Uterus (tissue), 4 donors: ENCODE data around the gene ZSWIM8. TPM values are rescaled to one million over a fixed set of nuclear protein-coding genes. Genes with fewer than 3 reads are reported as not detected.

ENCODE experiments used
- DNase-seq, 2 donors: peaks; one replicate each; pipeline ENCODE4 v3.0.0-alpha.2; 2019 to 2020
- H3K27ac ChIP-seq, 2 donors: fragments of 200-600 bp; sonication (generic); 1 replicate in 1 of 2; 2 replicates in 1 of 2; pipeline ENCODE4 v1.5.1; 2016 to 2018
- H3K27me3 ChIP-seq, 2 donors: fragments of 200-600 bp; sonication (generic); one replicate each; pipeline ENCODE4 v1.5.1; 2018 to 2019; ENCODE audit warnings: control low read depth in 1 of 2
- H3K36me3 ChIP-seq, 2 donors: fragments of 200-600 bp; sonication (generic); one replicate each; pipeline ENCODE4 v1.5.1; 2019; ENCODE audit warnings: control low read depth in 1 of 2
- H3K4me1 ChIP-seq, 2 donors: fragments of 200-600 bp; sonication (generic); one replicate each; pipeline ENCODE4 v1.5.1; 2018 to 2019; ENCODE audit warnings: control low read depth in 1 of 2
- H3K4me3 ChIP-seq, 2 donors: fragments of 200-600 bp; sonication (generic); 1 replicate in 1 of 2; 2 replicates in 1 of 2; pipeline ENCODE4 v1.5.1; 2018 to 2019; ENCODE audit warnings: mild to moderate bottlenecking in 1 of 2
- H3K9me3 ChIP-seq, 2 donors: fragments of 200-600 bp; sonication (generic); one replicate each; pipeline ENCODE4 v1.5.1; 2019; ENCODE audit warnings: control low read depth in 1 of 2
- CTCF ChIP-seq, 4 experiments: fragments of 200-600 bp in 2 of 4; fragments of 450-650 bp in 2 of 4; sonication (generic) in 2 of 4; IDR thresholded peaks; one replicate each; pipeline ENCODE4 v1.5.1; 2016 to 2019; ENCODE audit warnings: antibody characterized with exemption in 4 of 4, mild to moderate bottlenecking in 2 of 4, moderate library complexity in 1 of 4
- POLR2A ChIP-seq, 2 donors: fragments of 450-650 bp; IDR thresholded peaks; one replicate each; pipeline ENCODE4 v1.6.1; 2016; ENCODE audit warnings: antibody characterized with exemption in 2 of 2, mild to moderate bottlenecking in 1 of 2, moderate library complexity in 1 of 2
- intact Hi-C: fragments of 100-400 bp; cut with DNase I; formaldehyde crosslinking; loops from one replicate; pipeline ENCODE4 v1.15.1; 2023; ENCODE audit warnings: low total_unique reads
- total RNA-seq, 4 donors: library from RNA; depleted of rRNA in 3 of 4; stranded (reverse); fragments of >200 nt in 3 of 4; gene quantifications; one replicate each; pipeline versions ENCODE4 v1.1.0 to v1.2.4, GENCODE V29; 2014 to 2023
- donor health status: DM: yes; HTN: yes; CAD: no.

The ZSWIM8 gene
- total RNA-seq, 4 donors from 2014 or later, result 61.4 to 112 (median 91.1) TPM

DNA sequence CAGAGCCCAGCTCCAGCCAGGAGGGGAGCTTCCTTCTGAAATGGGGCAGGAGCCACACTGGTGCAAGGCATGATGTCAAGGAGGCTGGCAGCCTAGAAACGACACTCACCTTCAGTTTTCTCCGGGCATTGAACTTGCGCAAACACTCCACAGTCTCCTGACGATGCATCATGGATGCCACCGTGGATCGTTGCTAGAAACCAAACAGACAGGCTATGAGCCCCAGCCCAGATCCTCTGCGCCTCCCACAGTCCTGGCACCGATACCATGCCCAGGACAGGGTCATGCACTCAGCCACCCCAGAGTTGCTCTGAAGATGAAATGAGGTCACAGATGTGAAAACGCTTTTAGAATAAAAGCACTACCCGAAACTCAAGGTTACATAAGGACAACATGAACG is 56.9 kb downstream of the ZSWIM8 start:
- Histone ChIP-seq H3K4me1 (no peaks in the 10 kb centered on the region), H3K4me3 (no peak overlapping the region), H3K27me3 (no peaks in the 10 kb centered on the region), H3K36me3 (no peaks in the 10 kb centered on the region), H3K9me3 (no peaks in the 10 kb centered on the region), H3K27ac (no peak overlapping the region)
- intact Hi-C loops, result no loop called here
- no peak for DNase-seq
- TF ChIP-seq POLR2A (IDR thresholded peaks at IDR 0.05), result no peak
- no peak for TF ChIP-seq CTCF (IDR thresholded peaks at IDR 0.05)

- H3K27ac ChIP-seq, result no peak overlapping the region
- intact Hi-C loops, result no loop called here
- no peaks in the 10 kb centered on the region for H3K36me3 ChIP-seq
These were observed 57.9 kb downstream of the ZSWIM8 start for GRCh38 chr10:73843261-73843660.

GRCh38 chr10:73847031-73847430 is 61.6 kb downstream of the ZSWIM8 start:
- Histone ChIP-seq H3K36me3 (no peaks in the 10 kb centered on the region), H3K27ac (no peak overlapping the region), H3K27me3 (no peaks in the 10 kb centered on the region), H3K4me1 (peaks cover 4 to 23% of the 10 kb centered on the region in 2 donors), H3K9me3 (no peaks in the 10 kb centered on the region), H3K4me3 (no peak overlapping the region)
- no peak for DNase-seq
- TF ChIP-seq CTCF (IDR thresholded peaks at IDR 0.05) (no peak), POLR2A (IDR thresholded peaks at IDR 0.05) (no peak)
- intact Hi-C loops, result no loop called here

More at GRCh38 chr10:73843261-73843660, 57.9 kb downstream of the ZSWIM8 start:
- Histone ChIP-seq H3K4me3 (no peak overlapping the region), H3K4me1 (no peaks in the 10 kb centered on the region), H3K27me3 (no peaks in the 10 kb centered on the region), H3K9me3 (no peaks in the 10 kb centered on the region)
- no peak for DNase-seq
- TF ChIP-seq POLR2A (IDR thresholded peaks at IDR 0.05), result no peak
- TF ChIP-seq CTCF (IDR thresholded peaks at IDR 0.05), result no peak

- Histone ChIP-seq H3K4me1 (peaks cover 4 to 23% of the 10 kb centered on the region in 2 donors), H3K9me3 (no peaks in the 10 kb centered on the region), H3K27me3 (no peaks in the 10 kb centered on the region), H3K4me3 (no peak overlapping the region), H3K27ac (peak overlapping the region; percentile 94 to 98), H3K36me3 (no peaks in the 10 kb centered on the region)
- TF ChIP-seq POLR2A (IDR thresholded peaks at IDR 0.05), result no peak
- TF ChIP-seq CTCF (IDR thresholded peaks at IDR 0.05), result peak; percentile 98 to 100 (median 98)
- intact Hi-C loops, result loop anchor here (2.0 kb wide), 1 partner anchor 30 kb away; no protein-coding TSS in a partner anchor
- DNase-seq, result peak; percentile 88
These were observed 63.5 kb downstream of the ZSWIM8 start for GRCh38 chr10:73848821-73849489.

- peaks cover 4 to 23% of the 10 kb centered on the region in 2 donors for H3K4me1 ChIP-seq
- DNase-seq, result peak in 1 of 2 donors; percentile 43
- H3K27ac ChIP-seq, result peak overlapping the region; percentile 94 to 98
- TF ChIP-seq POLR2A (IDR thresholded peaks at IDR 0.05) (no peak), CTCF (IDR thresholded peaks at IDR 0.05) (no peak)
- no peaks in the 10 kb centered on the region for H3K27me3 ChIP-seq
- no peaks in the 10 kb centered on the region for H3K9me3 ChIP-seq
- H3K36me3 ChIP-seq, result no peaks in the 10 kb centered on the region
- intact Hi-C loops, result no loop called here
- no peak overlapping the region for H3K4me3 ChIP-seq
These were observed 64.8 kb downstream of the ZSWIM8 start for GRCh38 chr10:73850211-73850610.
